ENCODE results near the gene RAD51B.

Gene RAD51B

DNA sequence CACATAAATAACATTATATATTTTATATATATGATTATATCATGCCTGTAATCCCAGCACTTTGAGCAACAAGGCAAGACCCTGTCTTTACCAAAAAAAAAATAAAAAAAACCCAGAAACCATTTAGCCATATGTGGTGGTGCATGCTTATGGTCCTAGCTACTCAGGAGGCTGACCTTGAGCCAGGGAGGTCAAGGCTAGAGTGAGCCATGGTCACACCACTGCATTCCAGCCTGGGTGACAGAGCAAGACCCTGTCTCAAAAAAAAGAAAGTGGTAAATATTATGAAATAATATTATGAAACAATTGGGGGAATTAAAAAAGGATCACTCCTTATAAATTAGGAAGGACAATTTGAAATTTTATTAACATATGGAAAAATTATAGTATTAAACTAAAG, 16.0 kb downstream of the RAD51B start:
- ATAC-seq = no peak

DNA sequence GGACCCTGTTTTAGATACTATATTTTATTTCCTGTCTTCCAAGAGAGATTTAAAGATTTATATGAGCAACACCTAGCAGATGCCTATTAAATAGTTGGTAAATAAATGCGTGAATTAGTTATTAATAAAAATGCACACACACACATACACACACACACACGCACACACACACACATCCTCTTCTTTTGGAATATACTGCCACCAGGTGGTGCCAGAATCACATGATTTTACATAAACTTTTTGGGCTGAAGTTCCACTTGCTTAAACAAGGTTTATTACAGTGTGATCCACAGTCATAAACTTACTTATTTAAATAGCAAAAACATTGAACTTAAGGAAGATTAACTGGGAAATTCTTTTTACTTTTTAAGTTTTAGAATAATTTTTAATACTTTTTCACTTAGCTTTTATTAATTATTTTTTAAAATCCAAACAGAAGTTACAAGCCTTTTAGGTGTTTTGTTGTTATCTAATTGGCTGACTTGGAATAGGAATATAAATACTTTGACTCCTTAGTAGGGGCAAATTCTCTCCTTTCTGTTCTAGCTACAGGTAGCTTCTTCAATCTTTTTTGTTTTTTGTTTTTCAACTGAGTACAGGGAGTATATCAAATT, 17.5 kb downstream of the RAD51B start:
- peak in 1 of 2 donors; percentile 58 for ATAC-seq

DNA sequence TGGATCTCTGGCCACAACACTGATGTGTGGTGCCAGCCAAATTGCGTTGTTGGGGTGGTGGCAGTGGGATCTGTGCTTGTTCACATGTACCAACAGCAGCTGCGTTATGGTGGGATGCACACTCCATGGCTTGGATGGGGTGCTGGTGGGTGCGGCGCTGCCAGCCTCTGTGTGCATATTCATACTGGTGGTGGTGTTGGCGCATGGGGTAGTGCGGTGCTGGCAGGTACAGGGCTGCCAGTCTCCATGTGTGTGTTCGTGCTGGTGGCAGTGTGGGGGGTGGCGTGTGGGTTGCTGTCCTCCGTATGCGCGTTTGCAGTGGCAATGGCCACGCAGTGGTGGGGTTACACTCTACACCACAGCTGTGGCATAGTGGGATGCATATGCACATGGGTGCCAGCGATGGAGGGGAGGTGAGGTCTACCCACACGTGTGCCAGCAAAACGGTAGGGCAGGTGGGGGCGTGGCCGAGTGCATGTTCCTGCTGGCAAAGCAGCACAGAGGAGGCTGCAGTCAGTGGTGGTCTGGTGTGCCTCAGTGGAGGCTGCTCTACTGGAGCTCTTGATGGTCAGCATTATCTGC, 26.5 kb downstream of the RAD51B start:
- ATAC-seq = no peak

DNA sequence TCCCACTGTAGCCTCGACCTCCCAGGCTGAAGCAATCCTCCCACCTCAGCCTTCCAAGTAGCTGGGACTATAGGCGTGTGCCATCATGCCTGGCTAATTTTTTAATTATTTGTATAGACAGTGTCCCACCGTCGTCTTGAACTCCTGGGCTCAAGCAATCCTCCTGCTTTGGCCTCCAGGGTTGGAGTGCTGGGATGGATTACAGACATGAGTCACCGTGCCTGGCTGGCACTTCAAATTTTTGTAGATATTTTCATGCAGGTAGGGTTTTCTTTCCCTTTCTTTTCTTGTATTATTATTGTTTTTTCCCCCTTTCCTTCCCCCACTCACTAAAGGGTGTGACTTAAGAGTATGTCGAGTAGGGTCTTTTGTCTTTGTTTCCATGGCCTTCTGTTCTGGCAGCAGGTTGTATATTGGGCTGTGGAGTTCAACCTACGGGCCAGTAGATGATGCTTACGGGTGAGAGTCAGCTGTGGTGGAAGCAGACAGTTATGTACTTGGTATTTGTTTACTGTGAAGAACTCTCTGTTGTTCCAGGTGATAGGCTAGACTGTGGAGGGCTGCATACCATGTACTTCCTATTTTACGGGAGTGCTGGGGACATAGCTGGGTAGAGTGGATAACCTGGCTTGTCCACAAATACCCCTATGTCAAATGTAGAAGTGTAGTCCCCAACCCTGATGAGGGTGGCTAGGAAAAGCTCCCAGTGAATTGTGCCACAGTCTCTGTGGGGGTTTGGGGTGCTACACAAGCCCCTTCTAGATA, 30.7 kb downstream of the RAD51B start:
- no peak for ATAC-seq

DNA sequence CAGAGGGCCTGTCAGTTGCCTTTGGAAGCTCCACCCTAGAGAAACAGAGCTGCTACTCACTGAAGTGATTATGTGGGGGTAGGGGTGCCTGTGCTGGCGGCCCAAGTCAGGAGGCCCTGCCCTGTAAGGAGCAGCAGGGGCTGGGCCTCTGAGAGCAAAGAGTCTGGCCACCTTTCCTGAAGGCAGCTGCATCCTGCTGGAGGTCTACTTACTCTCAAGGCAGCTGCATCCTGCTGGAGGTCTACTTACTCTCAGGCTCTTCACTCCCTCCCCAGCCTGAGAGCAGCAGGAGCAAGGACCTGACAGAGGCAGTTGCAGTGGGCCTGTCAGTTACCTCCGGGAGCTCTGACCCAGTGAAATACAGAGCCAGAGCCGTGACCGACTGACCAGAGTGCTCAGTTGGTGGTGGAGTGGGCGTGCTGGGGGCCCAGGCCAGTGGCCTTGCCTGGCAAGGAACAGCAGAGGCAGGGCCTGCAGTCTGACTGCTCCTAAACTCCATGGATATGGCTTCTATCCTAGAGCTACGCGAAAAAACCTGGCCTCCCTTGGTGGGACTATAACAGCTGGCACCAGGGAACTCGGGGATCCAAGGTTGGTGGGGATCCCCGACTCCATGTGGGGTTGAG, 32.3 kb downstream of the RAD51B start:
- ATAC-seq = no peak

DNA sequence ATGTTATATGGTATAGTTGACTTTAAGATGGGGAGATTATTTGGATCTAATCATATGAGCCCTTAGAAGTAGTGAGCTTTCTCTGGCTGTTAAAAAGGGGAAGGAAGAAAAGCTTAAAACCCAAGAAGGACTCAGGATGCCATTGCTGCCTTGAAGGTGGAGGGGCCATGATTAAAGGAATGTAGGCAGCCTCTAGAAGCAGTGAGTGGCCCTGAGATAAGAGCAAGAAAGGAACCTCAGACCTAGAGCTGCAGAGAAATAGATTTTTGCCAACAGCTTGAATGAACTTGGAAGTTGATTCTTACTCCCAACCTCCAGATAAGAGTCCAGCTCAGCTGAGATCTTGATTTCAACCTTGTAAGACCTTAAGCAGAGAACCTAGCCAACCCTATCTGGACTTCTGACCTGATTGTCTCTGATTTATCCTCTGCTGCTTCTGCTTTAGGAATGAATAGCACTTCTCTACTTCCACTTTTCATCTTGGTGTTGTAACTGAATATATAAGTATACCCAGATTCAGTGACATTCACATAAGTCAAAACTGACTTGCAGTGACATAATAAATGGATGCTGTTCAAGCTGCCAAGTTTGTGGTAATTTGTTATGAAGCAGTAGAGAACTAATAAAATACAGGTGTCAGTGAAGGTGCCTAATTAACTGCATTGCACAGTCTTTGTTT, 33.5 kb downstream of the RAD51B start:
- ATAC-seq = peak in 1 of 2 donors; percentile 36

DNA sequence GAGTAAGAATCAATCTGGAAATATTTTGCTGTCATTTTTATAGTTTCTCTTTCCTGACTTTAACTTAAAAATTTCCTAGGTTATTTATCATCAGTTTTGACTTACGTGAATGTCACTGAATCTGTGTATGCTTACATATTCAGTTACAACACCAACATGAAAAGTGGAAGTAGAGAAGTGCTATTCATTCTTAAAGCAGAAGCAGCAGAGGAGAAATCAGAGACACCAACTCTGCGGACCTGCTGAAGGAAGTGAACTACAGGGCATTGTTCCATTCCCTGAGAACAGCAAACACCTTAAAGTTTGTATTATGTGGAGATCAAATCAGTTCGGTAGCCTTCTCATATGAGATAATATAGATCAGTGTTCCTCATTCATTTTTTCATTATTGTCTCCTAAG, 34.1 kb downstream of the RAD51B start:
- no peak for ATAC-seq

DNA sequence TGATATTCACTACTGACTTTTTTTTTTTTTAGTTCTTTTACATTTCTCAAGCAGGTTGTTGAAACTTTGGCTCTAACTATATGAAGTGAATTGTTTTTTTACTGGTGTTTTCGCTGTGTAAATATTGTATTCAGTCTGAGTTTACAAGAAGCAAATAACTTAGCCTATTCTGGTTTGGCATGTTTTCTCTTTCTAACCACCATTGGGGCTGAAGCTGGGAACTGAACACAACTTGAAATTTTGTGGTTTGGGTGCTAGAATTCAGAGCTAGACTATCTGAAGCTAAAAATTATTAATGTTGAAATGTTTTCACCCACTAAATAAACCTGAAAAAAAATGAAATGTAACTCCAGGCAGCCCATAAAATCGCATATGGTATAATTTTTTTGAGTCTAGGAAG, 37.2 kb downstream of the RAD51B start:
- no peak for ATAC-seq

DNA sequence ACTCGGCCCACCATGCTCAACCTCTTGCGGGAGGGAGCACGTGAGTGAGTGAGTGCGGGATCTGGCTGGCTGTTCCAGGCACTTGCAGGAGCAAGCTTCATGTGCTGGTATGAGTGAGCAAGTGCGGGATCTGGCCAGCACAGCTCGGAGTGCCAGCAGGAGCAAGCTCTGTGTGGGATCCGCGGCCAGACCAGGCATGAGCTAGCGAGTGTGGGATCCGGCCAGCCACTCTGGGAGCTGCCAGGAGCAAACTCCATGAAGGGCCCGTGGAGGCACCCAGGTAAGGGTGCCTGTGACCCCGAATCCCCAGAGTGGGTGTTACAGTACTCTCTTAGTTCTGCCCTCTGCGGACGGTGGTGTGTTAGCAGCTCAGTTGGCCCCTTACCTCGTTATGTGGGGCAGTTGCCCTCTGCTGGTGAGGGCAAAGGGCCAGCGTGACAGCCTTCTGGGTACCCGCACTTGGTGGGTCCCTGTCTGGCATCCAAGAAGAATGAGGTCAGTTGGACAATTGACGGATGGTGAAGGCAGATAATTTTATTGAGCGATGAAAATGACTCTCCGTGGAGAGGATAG, 38.3 kb downstream of the RAD51B start:
- no peak for ATAC-seq

GRCh38 chr14:67859169-67859749, 39.7 kb downstream of the RAD51B start:
- ATAC-seq = no peak

DNA sequence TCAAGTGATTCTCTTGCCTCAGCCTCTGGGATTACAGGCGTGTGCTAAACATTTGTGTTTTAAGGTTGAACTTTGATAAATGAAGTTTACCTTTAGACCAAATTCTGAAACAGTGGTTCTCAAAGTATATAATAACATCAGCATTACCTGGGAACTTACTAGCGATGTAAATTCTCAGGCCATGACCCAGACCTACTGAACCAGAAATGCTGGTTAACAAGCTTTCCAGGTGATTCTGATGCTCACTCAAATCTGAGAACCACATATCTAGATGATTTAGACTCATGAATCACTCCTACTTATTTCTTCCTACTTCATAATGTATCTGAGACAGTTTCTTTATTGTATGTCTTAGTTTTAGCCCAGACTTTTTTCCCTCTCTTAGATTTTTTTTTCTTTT, 43.6 kb downstream of the RAD51B start:
- no peak for ATAC-seq

GRCh38 chr14:67875175-67876006, 55.8 kb downstream of the RAD51B start:
- ATAC-seq = no peak

DNA sequence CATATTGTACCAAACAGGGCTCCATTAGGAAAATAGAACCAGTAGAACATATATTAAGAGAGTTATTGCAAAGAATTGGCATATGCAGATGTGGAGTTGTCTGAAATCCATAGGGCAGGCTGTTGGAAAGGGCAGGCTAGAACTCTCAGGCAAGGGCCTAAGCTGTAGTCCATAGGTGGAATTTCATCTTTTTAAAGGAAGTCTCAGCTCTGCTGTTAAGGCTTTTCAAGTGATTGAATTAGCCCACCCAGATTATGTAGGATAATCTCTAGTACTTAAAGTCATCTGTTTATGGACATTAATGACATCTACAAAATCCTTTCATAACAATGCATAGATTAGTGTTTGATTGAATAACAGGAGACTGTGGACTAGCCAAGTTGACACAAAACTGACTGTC, 59.4 kb downstream of the RAD51B start:
- no peak for ATAC-seq

- ATAC-seq = peak; percentile 27 to 32
These were observed 61.6 kb downstream of the RAD51B start for GRCh38 chr14:67881225-67881624.

- no peak for ATAC-seq
These were observed 63.5 kb downstream of the RAD51B start for GRCh38 chr14:67882986-67883555.

DNA sequence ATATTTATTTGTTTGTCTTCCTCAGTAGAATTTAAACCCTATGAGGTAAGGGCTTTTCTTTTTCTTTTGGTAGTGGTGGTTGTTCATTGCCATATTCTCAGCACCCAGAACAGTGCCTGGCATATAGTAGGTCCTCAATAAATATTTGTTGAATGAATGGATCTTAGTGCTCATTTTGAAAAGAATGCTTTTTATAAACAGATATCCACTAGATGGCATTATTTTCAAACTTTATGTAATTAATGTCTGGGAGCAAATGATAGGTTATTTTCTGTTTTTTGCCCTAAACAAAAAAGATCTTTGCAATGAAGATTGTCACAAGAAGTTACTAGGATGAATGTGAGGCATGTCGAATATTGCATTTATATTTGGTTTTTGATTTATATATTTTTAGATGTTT, 64.1 kb downstream of the RAD51B start:
- ATAC-seq = no peak

DNA sequence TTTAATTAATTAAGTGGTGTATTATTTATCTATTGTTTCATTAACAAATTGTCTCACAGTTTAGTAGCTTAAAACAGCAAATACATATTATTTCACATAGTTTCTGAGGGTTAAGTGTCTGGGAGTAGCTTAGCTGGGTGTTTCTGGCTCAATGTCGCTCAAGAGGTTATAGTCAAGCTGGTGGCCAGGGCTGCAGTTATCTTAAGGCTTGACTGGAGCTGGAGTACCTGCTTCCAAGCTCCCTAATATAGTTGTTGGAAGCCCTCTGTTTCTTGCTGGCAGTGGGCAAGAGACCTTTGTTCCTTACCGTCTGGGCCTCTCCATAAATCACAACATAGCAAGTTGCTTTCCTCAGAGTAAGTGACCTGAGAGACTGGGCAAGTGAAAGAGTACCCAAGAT, 66.6 kb downstream of the RAD51B start:
- ATAC-seq = no peak

DNA sequence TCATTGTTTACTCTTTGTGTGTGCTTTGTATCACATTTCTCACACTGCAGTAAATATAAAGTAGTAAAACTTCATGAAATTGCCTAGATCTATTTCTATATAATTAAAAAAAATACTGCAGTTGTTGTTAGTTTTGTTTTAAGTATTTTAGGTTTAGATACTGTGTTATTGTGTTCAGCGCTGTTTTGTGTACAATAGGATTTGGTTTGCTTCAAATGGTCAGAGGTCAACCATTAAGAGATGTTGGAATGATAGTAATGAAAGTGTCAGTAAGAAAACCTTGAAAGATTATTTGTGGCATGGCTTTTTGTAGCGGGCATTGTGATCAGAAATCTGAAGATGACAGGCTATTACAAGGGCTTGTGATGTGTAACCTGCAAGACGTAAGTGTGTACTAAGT, 67.9 kb downstream of the RAD51B start:
- ATAC-seq = no peak

DNA sequence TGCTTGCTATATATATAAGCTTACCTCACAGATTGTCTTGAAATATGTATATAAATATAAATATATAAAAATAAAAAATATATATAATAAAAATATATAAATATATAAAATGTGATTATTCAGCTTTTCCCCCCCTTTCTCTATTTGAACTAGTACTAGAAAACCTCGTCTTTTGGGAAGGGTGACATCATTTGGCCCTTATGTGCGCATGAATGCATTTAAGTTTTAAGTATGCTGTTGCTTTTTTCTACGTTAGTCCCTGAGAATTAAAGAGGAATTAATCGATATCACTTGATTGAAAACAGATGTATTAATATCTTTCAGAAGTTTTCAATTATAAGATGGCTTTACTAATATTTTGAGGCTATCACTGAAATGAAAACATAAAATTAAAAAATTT, 69.9 kb downstream of the RAD51B start:
- ATAC-seq = no peak

DNA sequence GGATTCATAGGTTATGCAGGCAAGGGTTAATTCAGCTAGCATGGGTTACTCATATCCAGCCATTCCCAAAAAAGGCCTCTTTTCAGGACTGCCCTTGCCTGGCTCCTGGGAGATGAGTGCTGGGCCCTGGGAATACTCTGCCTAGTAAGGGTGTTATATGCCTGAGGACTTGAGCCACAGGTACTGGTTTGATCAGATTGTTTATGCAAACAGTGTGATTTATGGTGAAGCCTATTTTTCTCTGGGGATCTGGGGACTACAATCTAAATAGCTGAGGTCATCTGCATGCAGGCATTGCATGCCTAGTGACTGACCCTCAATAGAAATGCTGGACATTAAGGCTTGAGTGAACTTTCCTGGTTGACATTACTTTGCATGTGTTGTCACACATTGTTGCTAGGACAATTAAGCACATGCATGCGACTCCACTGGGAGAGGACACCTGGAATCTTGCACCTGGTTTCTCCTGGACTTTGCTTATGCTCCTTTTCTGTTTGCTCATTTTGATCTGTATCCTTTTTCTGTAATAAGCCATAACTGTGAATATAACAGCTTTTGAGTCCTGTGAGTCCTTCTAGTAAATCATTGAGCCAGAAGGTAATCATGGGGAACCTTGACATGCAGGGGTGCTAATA, 73.0 kb downstream of the RAD51B start:
- no peak for ATAC-seq

DNA sequence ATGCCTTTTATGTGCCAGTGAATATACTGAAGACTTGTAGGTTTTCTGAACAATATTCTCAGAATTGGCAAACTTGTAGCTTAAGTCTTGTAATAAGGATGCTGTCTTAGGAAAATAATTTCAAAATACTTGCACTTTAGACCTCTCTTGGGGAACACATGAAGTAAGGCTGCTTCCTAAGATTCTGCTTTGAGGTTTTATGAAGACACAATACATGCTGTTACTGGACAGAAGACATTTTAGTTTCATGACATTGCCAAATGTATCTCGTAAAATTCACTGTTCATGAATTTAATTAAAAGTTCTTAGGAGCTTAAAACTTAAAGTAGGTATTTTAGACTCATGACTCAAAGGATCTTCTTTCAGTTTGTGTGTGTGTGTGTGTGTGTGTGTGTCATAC, 80.7 kb downstream of the RAD51B start:
- ATAC-seq = no peak

Measured in activated CD4-positive, CD25-positive, alpha-beta regulatory T cell treated with anti-CD3 and anti-CD28 coated beads, Interleukin-2, amount 50 U/mL, for 24 hours (primary cell).